ENCODE results near the gene C4orf36.

- TF ChIP-seq CTCF (IDR thresholded peaks at IDR 0.05) (no peak), POLR2A (IDR thresholded peaks at IDR 0.05) (no peak)
These were observed 26.4 kb upstream of the C4orf36 start for GRCh38 chr4:86918539-86919072.
